Neuronal stem cell (in vitro differentiated cells): ENCODE data around the gene USP36.

Experiments used
- DNase-seq: peaks from one replicate; pipeline ENCODE4 v3.0.0-alpha.2; 2013; ENCODE audit warnings: low spot score
- H2AFZ ChIP-seq: one replicate; pipeline ENCODE4 v1.6.1; 2013; ENCODE audit warnings: mild to moderate bottlenecking, low read length, inconsistent platforms
- H2AK5ac ChIP-seq: 2 replicates; pipeline ENCODE4 v1.6.1; 2013; ENCODE audit warnings: low read depth, mild to moderate bottlenecking, inconsistent platforms, low read length, moderate library complexity, mixed read lengths
- H2BK120ac ChIP-seq: 2 replicates; pipeline ENCODE4 v1.6.1; 2013; ENCODE audit warnings: low read depth, mild to moderate bottlenecking, inconsistent platforms, low read length, moderate library complexity, mixed read lengths
- H2BK12ac ChIP-seq: one replicate; pipeline ENCODE4 v1.6.1; 2013; ENCODE audit warnings: low read length, inconsistent platforms
- H2BK15ac ChIP-seq: 2 replicates; pipeline ENCODE4 v1.6.1; 2013; ENCODE audit warnings: mild to moderate bottlenecking, low read length, inconsistent platforms, mixed read lengths
- H2BK5ac ChIP-seq: one replicate; pipeline ENCODE4 v1.6.1; 2013; ENCODE audit warnings: inconsistent platforms, mild to moderate bottlenecking, low read length, moderate library complexity
- H3K14ac ChIP-seq: one replicate; pipeline ENCODE4 v1.6.1; 2013; ENCODE audit warnings: low read length, inconsistent platforms
- H3K18ac ChIP-seq: 2 replicates; pipeline ENCODE4 v1.6.1; 2013; ENCODE audit warnings: low read length, inconsistent platforms
- H3K23ac ChIP-seq: 2 replicates; pipeline ENCODE4 v1.6.1; 2013; ENCODE audit warnings: low read depth, mild to moderate bottlenecking, mixed read lengths, low read length, inconsistent platforms; ENCODE audit not compliant: poor library complexity
- H3K27ac ChIP-seq: replicated peaks from 3 replicates; pipeline ENCODE4 v1.5.1; 2013; ENCODE audit warnings: low read length, inconsistent platforms
- H3K27me3 ChIP-seq, 3 experiments: 2 replicates each; pipeline ENCODE4 v1.6.1; 2013; ENCODE audit warnings: low read length in 3 of 3, mild to moderate bottlenecking in 2 of 3, inconsistent platforms in 1 of 3, low read depth in 1 of 3, mixed read lengths in 1 of 3, moderate library complexity in 1 of 3; ENCODE audit not compliant: control insufficient read depth in 3 of 3, insufficient read depth in 3 of 3
- H3K36me3 ChIP-seq, 2 donors: replicated peaks in 1 of 2; 2 replicates each; pipeline ENCODE4 v1.6.1; 2013; ENCODE audit warnings: low read length in 2 of 2; ENCODE audit not compliant: control insufficient read depth in 2 of 2, insufficient read depth in 2 of 2
- H3K4ac ChIP-seq: 2 replicates; pipeline ENCODE4 v1.6.1; 2013; ENCODE audit warnings: inconsistent platforms, mild to moderate bottlenecking, low read length, moderate library complexity
- H3K4me1 ChIP-seq, 2 donors: 1 replicate in 1 of 2; 2 replicates in 1 of 2; pipeline ENCODE4 v1.6.1; 2013; ENCODE audit warnings: low read length in 2 of 2, low read depth in 1 of 2; ENCODE audit not compliant: control insufficient read depth in 2 of 2, insufficient read depth in 1 of 2
- H3K4me2 ChIP-seq: one replicate; pipeline ENCODE4 v1.6.1; 2013; ENCODE audit warnings: mild to moderate bottlenecking, low read length, inconsistent platforms; ENCODE audit not compliant: insufficient read depth, poor library complexity, severe bottlenecking
- H3K4me3 ChIP-seq, 2 donors: 2 replicates each; pipeline ENCODE4 v1.5.1; 2013; ENCODE audit warnings: low read length in 2 of 2, mild to moderate bottlenecking in 2 of 2, inconsistent platforms in 1 of 2, moderate library complexity in 1 of 2
- H3K79me1 ChIP-seq: one replicate; pipeline ENCODE4 v1.6.1; 2013; ENCODE audit warnings: low read depth, mild to moderate bottlenecking, inconsistent platforms, low read length, moderate library complexity
- H3K9ac ChIP-seq: one replicate; pipeline ENCODE4 v1.6.1; 2013; ENCODE audit warnings: mild to moderate bottlenecking, low read depth, low read length, inconsistent platforms; ENCODE audit not compliant: poor library complexity
- H3K9me3 ChIP-seq, 2 donors: replicated peaks in 1 of 2; 2 replicates each; pipeline versions ENCODE3 to v1.6.1; 2013; ENCODE audit warnings: low read length in 2 of 2, mild to moderate bottlenecking in 2 of 2, inconsistent platforms in 1 of 2, low read depth in 1 of 2, mixed read lengths in 1 of 2, moderate library complexity in 1 of 2; ENCODE audit not compliant: control insufficient read depth in 2 of 2, insufficient read depth in 1 of 2
- H4K8ac ChIP-seq: one replicate; pipeline ENCODE4 v1.6.1; 2013; ENCODE audit warnings: low read depth, mild to moderate bottlenecking, inconsistent platforms, low read length, moderate library complexity
- H4K91ac ChIP-seq: one replicate; pipeline ENCODE4 v1.6.1; 2013; ENCODE audit warnings: low read length, low read depth, mild to moderate bottlenecking, inconsistent platforms; ENCODE audit not compliant: poor library complexity
- WGBS, 2 donors: extraction: QIAGEN DNeasy Blood & Tissue Kit; methylation state at CpG; one replicate each; pipeline ENCODE4 v1.1.7; 2013; ENCODE audit warnings: missing lambda C conversion rate in 2 of 2, mixed read lengths in 1 of 2; ENCODE audit not compliant: insufficient read length in 2 of 2, insufficient replicate concordance in 1 of 2; ENCODE audit errors: extremely low coverage in 2 of 2; 5-methylcytosine and 5-hydroxymethylcytosine counted together

Gene USP36

DNA sequence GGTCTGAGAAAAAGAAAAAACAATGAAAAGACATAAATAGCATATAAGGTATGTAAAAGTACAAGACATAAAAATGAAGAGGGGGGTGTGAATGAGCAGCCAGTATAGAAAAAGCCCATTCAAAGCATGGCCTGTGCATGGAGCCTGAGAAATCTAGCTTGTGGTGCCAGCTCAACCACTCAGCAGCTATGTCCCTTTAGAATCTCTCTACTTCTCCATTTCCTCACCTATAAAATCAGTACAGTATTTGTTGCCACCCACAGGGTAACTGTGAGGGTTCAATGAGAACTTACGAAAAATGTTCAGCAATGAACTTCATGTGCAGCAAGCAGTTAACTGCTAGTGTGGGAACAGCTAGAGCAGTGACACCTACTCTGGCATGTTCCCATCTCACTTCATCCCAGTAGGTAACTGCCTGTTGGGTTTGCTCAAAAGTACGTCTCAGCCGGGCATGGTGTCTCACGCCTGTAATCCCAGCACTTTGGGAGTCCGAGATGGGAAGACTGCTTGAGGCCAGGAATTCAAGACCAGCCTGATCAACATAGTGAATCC, 73.8 kb downstream of the USP36 start:
- Histone ChIP-seq H2BK120ac (no peak overlapping the region), H2AK5ac (no peak overlapping the region), H2AFZ (no peak overlapping the region), H4K8ac (no peak overlapping the region), H3K36me3 (no peaks in the 10 kb centered on the region), H3K14ac (no peak overlapping the region), H3K9me3 (no peaks in the 10 kb centered on the region), H4K91ac (no peak overlapping the region), H3K4me1 (peaks cover 6 to 8% of the 10 kb centered on the region in 2 donors), H2BK15ac (no peak overlapping the region), H2BK12ac (no peak overlapping the region), H3K4me2 (no peak overlapping the region), H3K4me3 (no peak overlapping the region), H3K4ac (no peak overlapping the region), H3K79me1 (no peaks in the 10 kb centered on the region), H3K27ac (no peak overlapping the region), H3K27me3 (no peaks in the 10 kb centered on the region), H2BK5ac (no peak overlapping the region), H3K18ac (no peak overlapping the region), H3K9ac (no peak overlapping the region), H3K23ac (no peak overlapping the region)
- no CpG with 5 or more reads among the region's 5 CpGs for WGBS, 2 donors
- no peak for DNase-seq

DNA sequence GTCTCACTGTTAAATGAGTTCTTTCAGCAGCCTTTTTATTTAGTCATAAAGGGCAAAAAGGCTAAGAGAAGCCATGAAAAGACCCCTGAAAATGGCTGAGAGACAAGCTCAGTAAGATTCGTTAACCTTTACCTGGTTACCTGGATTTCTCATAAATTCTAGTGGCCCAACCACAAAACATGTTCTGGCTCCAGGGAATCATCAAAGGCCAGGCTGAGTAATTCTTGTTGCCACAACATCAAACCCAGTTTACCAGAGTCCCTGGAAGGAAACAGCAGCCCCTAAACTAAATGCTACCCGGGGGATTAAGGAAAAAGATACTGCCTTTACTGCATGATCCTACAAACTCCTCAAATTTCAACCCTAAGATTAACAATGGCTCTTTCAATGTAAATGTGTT, 74.4 kb downstream of the USP36 start:
- H3K4ac ChIP-seq, result no peak overlapping the region
- no peak overlapping the region for H2BK12ac ChIP-seq
- H3K18ac ChIP-seq, result no peak overlapping the region
- no peak overlapping the region for H4K8ac ChIP-seq
- no peak overlapping the region for H2AFZ ChIP-seq
- DNase-seq, result no peak
- no peaks in the 10 kb centered on the region for H3K79me1 ChIP-seq
- no peak overlapping the region for H2BK15ac ChIP-seq
- no CpG with 5 or more reads among the region's 2 CpGs for whole genome bisulfite sequencing, 2 donors
- H3K4me2 ChIP-seq, result no peak overlapping the region
- no peaks in the 10 kb centered on the region for H3K36me3 ChIP-seq
- no peak overlapping the region for H2BK5ac ChIP-seq
- no peak overlapping the region for H3K14ac ChIP-seq
- no peak overlapping the region for H3K23ac ChIP-seq
- H2AK5ac ChIP-seq, result no peak overlapping the region
- H3K27ac ChIP-seq, result no peak overlapping the region
- no peak overlapping the region for H2BK120ac ChIP-seq
- H3K4me1 ChIP-seq, result peaks cover 6 to 8% of the 10 kb centered on the region in 2 donors
- H3K4me3 ChIP-seq, result no peak overlapping the region
- no peaks in the 10 kb centered on the region for H3K9me3 ChIP-seq
- H3K27me3 ChIP-seq, result no peaks in the 10 kb centered on the region
- no peak overlapping the region for H4K91ac ChIP-seq
- no peak overlapping the region for H3K9ac ChIP-seq

DNA sequence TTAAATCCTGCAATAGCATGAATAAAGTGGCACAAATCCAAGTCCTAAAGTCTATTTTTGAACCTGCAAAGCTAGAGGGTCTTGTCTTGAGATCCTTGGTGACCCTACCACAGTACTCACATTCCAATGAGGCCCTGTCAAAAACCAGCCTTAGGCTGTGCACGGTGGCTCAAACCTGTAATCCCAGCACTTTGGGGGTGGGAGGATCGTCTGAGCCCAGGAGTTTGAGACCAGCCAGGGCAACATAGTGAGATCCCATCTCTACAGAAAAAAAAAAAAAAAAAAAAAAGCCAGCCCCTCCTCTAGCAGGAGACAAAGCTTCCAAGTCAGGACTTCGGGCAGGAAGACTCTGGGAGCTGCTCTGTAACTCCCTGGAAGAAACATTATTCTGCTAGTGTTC, 74.8 kb downstream of the USP36 start:
- no peak overlapping the region for H3K4me2 ChIP-seq
- H2AFZ ChIP-seq, result no peak overlapping the region
- H2AK5ac ChIP-seq, result no peak overlapping the region
- no peak overlapping the region for H2BK5ac ChIP-seq
- no peak overlapping the region for H3K18ac ChIP-seq
- WGBS, 2 donors, result no CpG with 5 or more reads among the region's 3 CpGs
- no peak overlapping the region for H3K4me3 ChIP-seq
- no peak overlapping the region for H2BK12ac ChIP-seq
- no peak overlapping the region for H3K4ac ChIP-seq
- H3K79me1 ChIP-seq, result peaks cover 2% of the 10 kb centered on the region
- H4K91ac ChIP-seq, result no peak overlapping the region
- no peaks in the 10 kb centered on the region for H3K36me3 ChIP-seq
- no peak overlapping the region for H3K23ac ChIP-seq
- no peaks in the 10 kb centered on the region for H3K9me3 ChIP-seq
- H2BK120ac ChIP-seq, result no peak overlapping the region
- no peak overlapping the region for H3K9ac ChIP-seq
- no peak for DNase-seq
- H4K8ac ChIP-seq, result no peak overlapping the region
- H3K4me1 ChIP-seq, result peaks cover 6 to 8% of the 10 kb centered on the region in 2 donors
- no peak overlapping the region for H3K27ac ChIP-seq
- H3K27me3 ChIP-seq, result no peaks in the 10 kb centered on the region
- no peak overlapping the region for H2BK15ac ChIP-seq
- H3K14ac ChIP-seq, result no peak overlapping the region

DNA sequence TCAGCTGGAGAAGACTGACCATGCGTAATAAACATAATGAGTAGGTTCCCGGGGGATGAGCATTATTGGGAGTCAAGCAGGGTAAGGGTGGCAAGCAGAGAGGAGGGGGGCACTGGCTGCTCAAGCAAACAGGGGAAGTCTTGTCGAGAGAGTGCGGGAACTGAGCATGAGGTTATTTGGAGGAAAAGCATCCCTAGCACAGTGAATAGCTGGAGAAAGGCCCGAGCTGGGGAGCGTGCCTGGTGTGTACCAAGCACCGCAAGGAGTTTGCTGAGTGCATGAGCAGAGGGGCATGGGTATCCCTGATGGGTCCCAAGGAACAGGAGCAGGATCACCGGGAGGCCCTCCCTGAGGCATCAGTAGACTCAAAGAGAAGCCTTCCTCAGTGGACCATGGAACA, 75.7 kb downstream of the USP36 start:
- no peaks in the 10 kb centered on the region for H3K27me3 ChIP-seq
- no peak overlapping the region for H3K9ac ChIP-seq
- H3K27ac ChIP-seq, result no peak overlapping the region
- no peak overlapping the region for H3K14ac ChIP-seq
- H3K9me3 ChIP-seq, result no peaks in the 10 kb centered on the region
- H2AFZ ChIP-seq, result no peak overlapping the region
- no CpG with 5 or more reads among the region's 8 CpGs for WGBS, 2 donors
- no peak overlapping the region for H4K8ac ChIP-seq
- H2BK12ac ChIP-seq, result no peak overlapping the region
- H4K91ac ChIP-seq, result no peak overlapping the region
- DNase-seq, result no peak
- H3K36me3 ChIP-seq, result no peaks in the 10 kb centered on the region
- peaks cover 2% of the 10 kb centered on the region for H3K79me1 ChIP-seq
- H3K4me3 ChIP-seq, result no peak overlapping the region
- H3K4me1 ChIP-seq, result peaks cover 6 to 8% of the 10 kb centered on the region in 2 donors
- no peak overlapping the region for H3K4me2 ChIP-seq
- H2BK120ac ChIP-seq, result no peak overlapping the region
- no peak overlapping the region for H3K4ac ChIP-seq
- H2BK15ac ChIP-seq, result no peak overlapping the region
- no peak overlapping the region for H2AK5ac ChIP-seq
- no peak overlapping the region for H3K23ac ChIP-seq
- H3K18ac ChIP-seq, result no peak overlapping the region
- H2BK5ac ChIP-seq, result no peak overlapping the region
